Activated naive CD4-positive, alpha-beta T cell (primary cell): Measurements from ENCODE around the gene RNF220.
"Not testable (repeated sequence)": the region's sequence is repeated elsewhere in the genome, so short reads cannot be mapped to it uniquely, and the experiment has no call there.

Experiments used
- DNase-seq, 4 experiments: peaks; one replicate each; lab custom pipeline; 2025; lab: John Stamatoyannopoulos, UW

The RNF220 gene

GRCh38 chr1:44679468-44679867 lies 274.4 kb downstream of the RNF220 start:
- no peak for DNase-seq

- no peak for DNase-seq
These were observed 277.1 kb downstream of the RNF220 start for GRCh38 chr1:44681905-44682882.

GRCh38 chr1:44682883-44683265 lies 277.8 kb downstream of the RNF220 start:
- DNase-seq: no peak

- DNase-seq: no peak
These were observed 279.5 kb downstream of the RNF220 start for GRCh38 chr1:44684525-44684924.

GRCh38 chr1:44685218-44685617 lies 280.2 kb downstream of the RNF220 start:
- DNase-seq: no peak

GRCh38 chr1:44685881-44686280 lies 280.8 kb downstream of the RNF220 start:
- no peak for DNase-seq

- DNase-seq: no peak
These were observed 283.8 kb downstream of the RNF220 start for GRCh38 chr1:44688760-44689446.

- no peak for DNase-seq
These were observed 284.4 kb downstream of the RNF220 start for GRCh38 chr1:44689447-44689765.

GRCh38 chr1:44693159-44693558 lies 288.1 kb downstream of the RNF220 start:
- no peak for DNase-seq

GRCh38 chr1:44693900-44694299 lies 288.8 kb downstream of the RNF220 start:
- DNase-seq: no peak

- no peak for DNase-seq
These were observed 289.9 kb downstream of the RNF220 start for GRCh38 chr1:44694863-44695478.

GRCh38 chr1:44695671-44696070 lies 290.6 kb downstream of the RNF220 start:
- no peak for DNase-seq

- DNase-seq: no peak
These were observed 291.0 kb downstream of the RNF220 start for GRCh38 chr1:44696101-44696500.

- DNase-seq: peak in 2 of 4 experiments; percentile 22 to 50
These were observed 291.8 kb downstream of the RNF220 start for GRCh38 chr1:44696789-44697345.

- DNase-seq: no peak
These were observed 293.1 kb downstream of the RNF220 start for GRCh38 chr1:44698138-44698537.

- DNase-seq: not testable (repeated sequence)
These were observed 294.3 kb downstream of the RNF220 start for GRCh38 chr1:44699375-44699774.

- no peak for DNase-seq
These were observed 295.5 kb downstream of the RNF220 start for GRCh38 chr1:44700573-44700972.

- DNase-seq: no peak
These were observed 296.1 kb downstream of the RNF220 start for GRCh38 chr1:44701141-44701573.
